HCT116 (cell line): ENCODE measurements around the gene SPTLC1. TPM values are rescaled to one million over a fixed set of nuclear protein-coding genes. Genes with fewer than 3 reads are reported as not detected.

Experiments used
- ATAC-seq: fragments of 200-7000 bp; cut with Tn5 transposase; 2 replicates; pipeline ENCODE4 v1.9.1; 2020; ENCODE audit warnings: mild to moderate bottlenecking, moderate library complexity
- BruUV-seq: library from RNA; stranded (reverse); fragments of 400-500 nt; replicated peaks from 2 replicates; lab custom pipeline; 2021; lab: Mats Ljungman, UMichigan
- CTCF ChIA-PET: fragments of 300-600 bp; sonication (Branson Sonifier 250); formaldehyde crosslinking; loops from one replicate; lab custom pipeline; 2021; ENCODE audit warnings: antibody characterized with exemption; lab: Charles Lee
- POLR2A ChIA-PET: fragments of 300-600, 350-600 bp; sonication (Branson Sonifier 250); formaldehyde crosslinking; loops from one replicate; lab custom pipeline; 2021; ENCODE audit warnings: antibody characterized with exemption; lab: Charles Lee
- RAD21 ChIA-PET, 2 experiments: fragments of 300-600 bp; sonication (Branson Sonifier 250); formaldehyde crosslinking; loops; one replicate each; lab custom pipeline; 2023; ENCODE audit warnings: low total read pairs in 2 of 2; ENCODE audit not compliant: uncharacterized antibody in 2 of 2, unreplicated experiment in 2 of 2, low non-redundant PET in 1 of 2; lab: Charles Lee
- DNase-seq: peaks from one replicate; pipeline ENCODE4 v3.0.0-alpha.2; 2010; ENCODE audit warnings: low read depth, low spot score
- H2AFZ ChIP-seq: fragments of 200-600 bp; shearing (Covaris generic), sonication (generic); 2 replicates; pipeline ENCODE4 v1.6.1; 2017; ENCODE audit warnings: low read depth, mixed run types, mixed read lengths, antibody characterized with exemption, low read length; ENCODE audit not compliant: poor library complexity, severe bottlenecking
- H3K27ac ChIP-seq: 2 replicates; pipeline ENCODE4 v1.5.1; 2012; ENCODE audit warnings: low read depth, low read length
- H3K27me3 ChIP-seq: fragments of 200-600 bp; sonication (generic); 2 replicates; pipeline ENCODE4 v1.6.1; 2016; ENCODE audit warnings: mixed run types, low read length, mixed read lengths; ENCODE audit not compliant: insufficient read depth
- H3K36me3 ChIP-seq, 2 experiments: fragments of 200-500 bp in 1 of 2; fragments of 200-600 bp in 1 of 2; sonication (Bioruptor generic) in 1 of 2; sonication (generic) in 1 of 2; 2 replicates each; pipeline versions ENCODE4 v1.5.1 to v1.6.1; 2014 to 2016; ENCODE audit warnings: low read length in 2 of 2, inconsistent platforms in 1 of 2, mixed read lengths in 1 of 2, mixed run types in 1 of 2; ENCODE audit not compliant: insufficient read depth in 2 of 2, control insufficient read depth in 1 of 2
- H3K4me1 ChIP-seq, 2 experiments: fragments of 200-600 bp in 1 of 2; sonication (generic) in 1 of 2; 2 replicates each; pipeline versions ENCODE4 v1.5.1 to v1.6.1; 2012 to 2017; ENCODE audit warnings: low read length in 2 of 2, inconsistent platforms in 1 of 2, mild to moderate bottlenecking in 1 of 2, mixed read lengths in 1 of 2, mixed run types in 1 of 2, moderate library complexity in 1 of 2; ENCODE audit not compliant: insufficient read depth in 2 of 2, control insufficient read depth in 1 of 2
- H3K4me2 ChIP-seq: fragments of 200-600 bp; sonication (generic); 2 replicates; pipeline ENCODE4 v1.6.1; 2017; ENCODE audit warnings: mixed run types, low read length, mixed read lengths
- H3K4me3 ChIP-seq, 2 experiments: fragments of 200-600 bp in 1 of 2; sonication (generic) in 1 of 2; replicated peaks in 1 of 2; 2 replicates each; pipeline ENCODE4 v1.5.1; 2011 to 2016; ENCODE audit warnings: low read length in 2 of 2, control low read depth in 1 of 2, low read depth in 1 of 2, mild to moderate bottlenecking in 1 of 2, mixed read lengths in 1 of 2, mixed run types in 1 of 2
- H3K79me2 ChIP-seq: fragments of 200-600 bp; sonication (generic); 2 replicates; pipeline ENCODE4 v1.6.1; 2017; ENCODE audit warnings: mild to moderate bottlenecking, mixed run types, low read length, moderate library complexity, mixed read lengths; ENCODE audit not compliant: insufficient read depth
- H3K9ac ChIP-seq: fragments of 200-600 bp; sonication (generic); 2 replicates; pipeline ENCODE4 v1.6.1; 2016; ENCODE audit warnings: low read length, mixed read lengths
- H3K9me2 ChIP-seq: fragments of 200-600 bp; sonication (generic), shearing (Covaris generic); 2 replicates; pipeline ENCODE4 v1.6.1; 2017; ENCODE audit warnings: mixed run types, mild to moderate bottlenecking, moderate library complexity; ENCODE audit not compliant: insufficient read depth
- H3K9me3 ChIP-seq, 2 experiments: fragments of 200-500 bp in 1 of 2; fragments of 200-600 bp in 1 of 2; sonication (Bioruptor generic) in 1 of 2; sonication (generic) in 1 of 2; 2 replicates each; pipeline ENCODE4 v1.6.1; 2014 to 2017; ENCODE audit warnings: low read length in 2 of 2, mixed read lengths in 2 of 2, inconsistent platforms in 1 of 2, low read depth in 1 of 2, mild to moderate bottlenecking in 1 of 2, mixed run types in 1 of 2, moderate library complexity in 1 of 2; ENCODE audit not compliant: control insufficient read depth in 1 of 2, insufficient read depth in 1 of 2
- H4K20me1 ChIP-seq: fragments of 200-600 bp; sonication (generic), shearing (Covaris generic); 2 replicates; pipeline ENCODE4 v1.6.1; 2017; ENCODE audit warnings: mixed run types, mild to moderate bottlenecking, moderate library complexity; ENCODE audit not compliant: insufficient read depth
- ATF3 ChIP-seq: IDR thresholded peaks from 2 replicates; pipeline ENCODE4 v1.6.1; 2012
- CTCF ChIP-seq, 3 experiments: fragments of 200-600 bp in 1 of 3; sonication (generic) in 1 of 3; IDR thresholded peaks in 2 of 3; conservative IDR thresholded peaks in 1 of 3; 2 replicates each; pipeline ENCODE4 v1.5.1; 2012 to 2017; ENCODE audit warnings: low read depth in 2 of 3, low read length in 2 of 3, antibody characterized with exemption in 1 of 3, borderline replicate concordance in 1 of 3, control low read depth in 1 of 3, mild to moderate bottlenecking in 1 of 3, mixed read lengths in 1 of 3, mixed run types in 1 of 3, moderate library complexity in 1 of 3; ENCODE audit not compliant: insufficient read depth in 1 of 3
- EGR1 ChIP-seq: IDR thresholded peaks from 2 replicates; pipeline ENCODE4 v1.6.1; 2012; ENCODE audit warnings: low read depth
- EZH2 ChIP-seq: fragments of 200-600 bp; sonication (generic); IDR thresholded peaks from 2 replicates; pipeline ENCODE4 v1.6.1; 2017; ENCODE audit warnings: antibody characterized with exemption, mixed run types
- EZH2phosphoT487 ChIP-seq: fragments of 200-600 bp; IDR thresholded peaks from 2 replicates; pipeline ENCODE4 v1.6.1; 2018; ENCODE audit warnings: antibody characterized with exemption, borderline replicate concordance
- MAX ChIP-seq: IDR thresholded peaks from 2 replicates; pipeline ENCODE4 v1.6.1; 2012
- POLR2A ChIP-seq: IDR thresholded peaks from 2 replicates; pipeline ENCODE4 v1.7.0; 2011; ENCODE audit warnings: borderline replicate concordance; ENCODE audit not compliant: insufficient read depth, insufficient read length; ENCODE audit errors: extremely low read depth
- POLR2AphosphoS5 ChIP-seq: IDR thresholded peaks from 2 replicates; pipeline ENCODE4 v1.6.1; 2011; ENCODE audit warnings: mild to moderate bottlenecking, low read depth, low read length, moderate library complexity
- RAD21 ChIP-seq: IDR thresholded peaks from 2 replicates; pipeline ENCODE4 v1.6.1; 2012; ENCODE audit warnings: low read depth, mild to moderate bottlenecking
- SIN3A ChIP-seq: IDR thresholded peaks from 2 replicates; pipeline ENCODE4 v1.6.1; 2012; ENCODE audit warnings: low read depth
- SP1 ChIP-seq: IDR thresholded peaks from 2 replicates; pipeline ENCODE4 v1.6.1; 2012; ENCODE audit warnings: low read depth
- intact Hi-C: fragments of 100-400 bp; cut with micrococcal nuclease; formaldehyde crosslinking; loops from 2 replicates; pipeline ENCODE4 v1.10.0; 2022
- total RNA-seq: library from RNA; stranded (reverse); gene quantifications from one replicate; pipeline ENCODE4 v1.2.1, GENCODE V29; 2021; ENCODE audit not compliant: unreplicated experiment

The SPTLC1 gene
- total RNA-seq, 1 experiment from 2014 or later, result 81.7 TPM

- no peaks in the 10 kb centered on the region for H3K27me3 ChIP-seq
- no peaks in the 10 kb centered on the region for H4K20me1 ChIP-seq
- no peaks in the 10 kb centered on the region for H3K9me2 ChIP-seq
- no peaks in the 10 kb centered on the region for H3K79me2 ChIP-seq
- POLR2A ChIA-PET, result no interaction called here
- TF ChIP-seq POLR2A, result no peak
- TF ChIP-seq ATF3, result no peak
- no peak for TF ChIP-seq SIN3A
- TF ChIP-seq MAX, result no peak
- no peak for TF ChIP-seq EZH2phosphoT487
- TF ChIP-seq POLR2AphosphoS5, result no peak
- no peak for TF ChIP-seq EZH2
- no peak for TF ChIP-seq RAD21
- TF ChIP-seq CTCF (IDR thresholded peaks at IDR 0.05 in 2 of 3, conservative IDR thresholded peaks at IDR 0.05 in 1 of 3; ENCODE audit: borderline replicate concordance in 1 of 3, insufficient read depth in 1 of 3, low read depth in 2 of 3, low read length in 2 of 3), result no peak
- TF ChIP-seq EGR1, result no peak
- TF ChIP-seq SP1, result no peak
- CTCF ChIA-PET, result no interaction called here
- no peak overlapping the region for H3K27ac ChIP-seq
- H3K4me3 ChIP-seq, result no peak overlapping the region
- H3K4me2 ChIP-seq, result no peak overlapping the region
- no peak for ATAC-seq
- no peak for DNase-seq
- no peaks in the 10 kb centered on the region for H3K4me1 ChIP-seq
- no peak overlapping the region for H3K9ac ChIP-seq
- intact Hi-C loops, result no loop called here
- no peaks in the 10 kb centered on the region for H3K9me3 ChIP-seq
- no peaks in the 10 kb centered on the region for H3K36me3 ChIP-seq
- no peak overlapping the region for H2AFZ ChIP-seq
- RAD21 ChIA-PET, result no interaction called here
- no TSS peak for BruUV-seq
These were observed 107.2 kb downstream of the SPTLC1 start for GRCh38 chr9:92008041-92008440.
